ENCODE data around the gene ANKRD40CL.

The ANKRD40CL gene

GRCh38 chr17:50768346-50768761, 1.0 kb upstream of the ANKRD40CL start:
- no peaks in the 10 kb centered on the region for H3F3A ChIP-seq (ENCODE audit: low read depth)
- no peaks in the 10 kb centered on the region for H4K20me1 ChIP-seq (ENCODE audit: insufficient read depth, low read length, poor library complexity, severe bottlenecking)
- no peaks in the 10 kb centered on the region for H3K4me1 ChIP-seq (ENCODE audit: insufficient read depth, low read length, poor library complexity, severe bottlenecking)
- no peaks in the 10 kb centered on the region for H3K36me3 ChIP-seq (ENCODE audit: insufficient read depth, low read length)
- no peak overlapping the region for H3K9ac ChIP-seq (ENCODE audit: low read depth, low read length, poor library complexity, severe bottlenecking)
- H3K4me2 ChIP-seq (ENCODE audit: low read depth, low read length, poor library complexity, severe bottlenecking), result no peak overlapping the region
- no peaks in the 10 kb centered on the region for H3K27me3 ChIP-seq (ENCODE audit: insufficient read depth, low read length, poor library complexity, severe bottlenecking)
- H3K79me2 ChIP-seq (ENCODE audit: insufficient read depth, low read length), result no peaks in the 10 kb centered on the region
- H2AFZ ChIP-seq (ENCODE audit: low read length), result no peak overlapping the region
- no peak for TF ChIP-seq CTCF (conservative IDR thresholded peaks at IDR 0.05; ENCODE audit: low read length)
- TF ChIP-seq EZH2phosphoT487 (IDR thresholded peaks at IDR 0.05; ENCODE audit: borderline replicate concordance), result no peak
- H3K9me3 ChIP-seq (ENCODE audit: insufficient read depth, low read depth, low read length), result no peaks in the 10 kb centered on the region
- H3K9me2 ChIP-seq (replicated peaks; ENCODE audit: low read depth, low read length), result no peaks in the 10 kb centered on the region
- H3K4me3 ChIP-seq (ENCODE audit: low read length, poor library complexity, severe bottlenecking), result no peak overlapping the region

DNA sequence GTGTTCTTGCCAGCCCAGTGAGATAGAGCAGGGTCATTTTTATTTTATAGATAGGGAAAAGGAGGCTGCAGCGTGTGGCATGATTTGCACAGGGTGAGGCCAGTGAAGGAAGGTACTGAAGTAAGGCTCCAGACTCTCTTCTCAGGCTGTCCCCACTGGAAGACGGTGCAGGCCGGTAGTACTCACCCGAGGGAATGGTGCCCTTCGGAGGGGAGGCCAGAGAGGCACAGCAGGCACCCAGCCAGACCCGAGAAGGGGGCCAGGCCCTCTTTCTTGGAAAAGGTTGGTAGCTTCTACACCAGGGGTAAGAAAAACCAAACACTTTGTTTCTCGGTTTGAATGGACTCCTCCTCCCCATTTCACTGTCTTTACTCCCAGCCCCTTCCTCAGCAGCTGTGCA, 288 bp downstream of the ANKRD40CL start:
- Histone ChIP-seq H3K9me3 (ENCODE audit: insufficient read depth, low read depth, low read length) (no peaks in the 10 kb centered on the region), H3K27me3 (ENCODE audit: insufficient read depth, low read length, poor library complexity, severe bottlenecking) (no peaks in the 10 kb centered on the region), H3K4me1 (ENCODE audit: insufficient read depth, low read length, poor library complexity, severe bottlenecking) (no peaks in the 10 kb centered on the region), H4K20me1 (ENCODE audit: insufficient read depth, low read length, poor library complexity, severe bottlenecking) (no peaks in the 10 kb centered on the region), H3F3A (ENCODE audit: low read depth) (no peaks in the 10 kb centered on the region), H2AFZ (ENCODE audit: low read length) (no peak overlapping the region), H3K79me2 (ENCODE audit: insufficient read depth, low read length) (no peaks in the 10 kb centered on the region), H3K9ac (ENCODE audit: low read depth, low read length, poor library complexity, severe bottlenecking) (no peak overlapping the region), H3K9me2 (replicated peaks; ENCODE audit: low read depth, low read length) (no peaks in the 10 kb centered on the region), H3K4me2 (ENCODE audit: low read depth, low read length, poor library complexity, severe bottlenecking) (no peak overlapping the region), H3K4me3 (ENCODE audit: low read length, poor library complexity, severe bottlenecking) (no peak overlapping the region), H3K36me3 (ENCODE audit: insufficient read depth, low read length) (no peaks in the 10 kb centered on the region)
- TF ChIP-seq CTCF (conservative IDR thresholded peaks at IDR 0.05; ENCODE audit: low read length) (no peak), EZH2phosphoT487 (IDR thresholded peaks at IDR 0.05; ENCODE audit: borderline replicate concordance) (no peak)

DNA sequence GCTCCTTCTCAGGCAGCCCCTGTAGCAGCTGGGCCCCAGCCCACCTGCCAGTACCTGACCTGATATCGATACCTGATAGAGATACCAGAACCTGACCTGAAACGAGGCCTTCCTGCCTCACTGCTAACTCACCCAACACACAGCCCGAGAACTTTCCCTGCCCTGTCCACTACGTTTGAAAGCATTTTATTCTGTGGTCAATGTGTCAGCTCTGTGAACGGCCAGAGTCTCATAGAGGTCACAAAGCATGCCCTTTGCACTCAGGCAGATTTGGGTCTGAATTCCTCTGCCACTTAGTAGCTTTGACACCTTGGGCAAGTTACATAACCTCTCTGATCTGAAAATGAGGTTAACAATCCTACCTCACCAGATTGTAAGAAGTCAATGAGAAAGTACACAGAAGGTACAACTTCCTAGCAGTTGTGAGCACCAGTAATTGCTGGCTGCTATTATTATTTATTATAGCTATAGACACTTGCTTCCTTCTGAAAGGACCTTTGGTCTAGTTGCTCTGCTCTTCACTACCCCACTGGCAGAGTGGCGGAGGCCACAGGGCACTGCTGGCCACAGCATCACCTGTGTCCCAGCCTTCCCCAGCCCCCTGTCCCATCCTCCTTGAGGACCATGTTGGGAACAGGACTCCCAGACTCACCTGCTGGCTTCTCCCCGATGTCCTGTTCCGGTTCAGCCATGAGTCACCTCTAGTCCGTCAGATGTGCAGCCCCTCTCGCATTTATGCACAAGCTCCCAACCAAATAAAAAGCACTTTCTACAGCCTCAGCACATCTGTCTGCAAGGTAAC, 895 bp downstream of the ANKRD40CL start:
- H3K79me2 ChIP-seq (ENCODE audit: insufficient read depth, low read length), result no peaks in the 10 kb centered on the region
- H3K9me2 ChIP-seq (replicated peaks; ENCODE audit: low read depth, low read length), result no peaks in the 10 kb centered on the region
- H3K4me1 ChIP-seq (ENCODE audit: insufficient read depth, low read length, poor library complexity, severe bottlenecking), result no peaks in the 10 kb centered on the region
- no peaks in the 10 kb centered on the region for H4K20me1 ChIP-seq (ENCODE audit: insufficient read depth, low read length, poor library complexity, severe bottlenecking)
- TF ChIP-seq EZH2phosphoT487 (IDR thresholded peaks at IDR 0.05; ENCODE audit: borderline replicate concordance) (no peak), CTCF (conservative IDR thresholded peaks at IDR 0.05; ENCODE audit: low read length) (no peak)
- no peaks in the 10 kb centered on the region for H3K9me3 ChIP-seq (ENCODE audit: insufficient read depth, low read depth, low read length)
- H3F3A ChIP-seq (ENCODE audit: low read depth), result no peaks in the 10 kb centered on the region
- H3K36me3 ChIP-seq (ENCODE audit: insufficient read depth, low read length), result no peaks in the 10 kb centered on the region
- no peak overlapping the region for H3K4me2 ChIP-seq (ENCODE audit: low read depth, low read length, poor library complexity, severe bottlenecking)
- H3K27me3 ChIP-seq (ENCODE audit: insufficient read depth, low read length, poor library complexity, severe bottlenecking), result no peaks in the 10 kb centered on the region
- no peak overlapping the region for H3K4me3 ChIP-seq (ENCODE audit: low read length, poor library complexity, severe bottlenecking)
- H3K9ac ChIP-seq (ENCODE audit: low read depth, low read length, poor library complexity, severe bottlenecking), result no peak overlapping the region
- H2AFZ ChIP-seq (ENCODE audit: low read length), result no peak overlapping the region
